ENCODE measurements around the gene IP6K1. TPM values are rescaled to one million over a fixed set of nuclear protein-coding genes. Genes with fewer than 3 reads are reported as not detected.

The IP6K1 gene
- total and polyA plus RNA-seq, 2 donors (not counting 1 experiment from before 2014, with no cell fraction given) = 27.8 to 77.8 TPM

- no peak for DNase-seq
- under 1% methylated on average over 22 of the region's 34 CpGs for WGBS (ENCODE audit: insufficient coverage)
- peak overlapping the region; percentile 98 for H3K27ac Mint-ChIP-seq
- ChIA-PET CTCF (interaction anchor here (0.6 to 1.9 kb wide), 2 partner anchors 135 to 605 kb away, joined by 3 to 6 read pairs; no protein-coding TSS in a partner anchor), POLR2A (no interaction called here)
- Histone ChIP-seq H3K36me3 (replicated peaks in 1 of 2; ENCODE audit: control extremely low read depth in 1 of 2, control insufficient read depth in 1 of 2, extremely low read depth in 1 of 2, insufficient read depth in 2 of 2, low read length in 1 of 2) (peaks cover 0 to 38% of the 10 kb centered on the region in 2 experiments), H3K9ac (ENCODE audit: low read length) (peak overlapping the region; percentile 77), H3K79me2 (ENCODE audit: control insufficient read depth, insufficient read depth, low read length) (peaks cover 20% of the 10 kb centered on the region), H3K4me3 (ENCODE audit: control extremely low read depth in 1 of 5, extremely low read depth in 1 of 5, insufficient read depth in 1 of 5, low read depth in 2 of 5, low read length in 4 of 5) (peak overlapping the region; percentile 51 to 84 (median 73)), H3K9me3 (ENCODE audit: control extremely low read depth in 1 of 3, control insufficient read depth in 2 of 3, insufficient read depth in 1 of 3, low read length in 2 of 3) (peaks cover 0 to 5% (median 0%) of the 10 kb centered on the region in 3 donors), H3K4me2 (replicated peaks; ENCODE audit: low read depth, low read length, poor library complexity, severe bottlenecking) (peak overlapping the region; percentile 92), H3K4me1 (ENCODE audit: control insufficient read depth in 2 of 2, insufficient read depth in 2 of 2, low read length in 2 of 2) (peaks cover 13 to 18% of the 10 kb centered on the region in 2 donors), H4K20me1 (ENCODE audit: control insufficient read depth, insufficient read depth, low read length, poor library complexity, severe bottlenecking) (peaks cover 28% of the 10 kb centered on the region), H3K27ac (ENCODE audit: low read length in 2 of 2) (peak overlapping the region in 1 of 2 donors; percentile 94), H3K27me3 (replicated peaks in 1 of 4; ENCODE audit: control extremely low read depth in 1 of 4, control insufficient read depth in 3 of 4, insufficient read depth in 4 of 4, low read length in 3 of 4) (no peaks in the 10 kb centered on the region), H2AFZ (ENCODE audit: insufficient read depth, low read depth, low read length, poor library complexity, severe bottlenecking) (peak overlapping the region; percentile 92)
- peaks cover 30% of the 10 kb centered on the region for H3K4me1 Mint-ChIP-seq
- H3K4me3 Mint-ChIP-seq = peak overlapping the region; percentile 99
- TF ChIP-seq CTCF (IDR thresholded peaks at IDR 0.05) = no peak
- no peak for TF ChIP-seq EZH2 (IDR thresholded peaks at IDR 0.05; ENCODE audit: borderline replicate concordance, insufficient read depth, low read depth, low read length, poor library complexity, severe bottlenecking)
- H3K9me3 Mint-ChIP-seq (ENCODE audit: insufficient read depth) = no peaks in the 10 kb centered on the region
- ATAC-seq (ENCODE audit: low read depth) = peak; percentile 5
- H3K27me3 Mint-ChIP-seq = no peaks in the 10 kb centered on the region
- intact Hi-C loops (cut with micrococcal nuclease) = loop anchor here (1.0 to 5.0 kb wide), 11 partner anchors 15 to 580 kb away; partner anchors contain the start of genes AMIGO3, DAG1, GNAI2 and IP6K1
These were observed 111.8 kb downstream of the IP6K1 start for GRCh38 chr3:49674497-49674983.

Small RNAs within 50 kb of the gene (small RNA-seq; reads per million reads assigned to genes)
- gene AMIGO3 (ENCODE audit: insufficient read length, low read depth, low replicate concordance) (not detected), gene COX6CP14 (ENCODE audit: insufficient read length, low read depth, low replicate concordance) (not detected)

Other genes starting within 250 kb of the IP6K1 start
- 0.20 and 0.24 TPM in 2 replicates for gene BSN, start 232.1 kb downstream of the IP6K1 start, total RNA-seq
- gene BSN, start 232.1 kb downstream of the IP6K1 start, polyA plus RNA-seq = 0.03 TPM in 2 replicates
- gene APEH, start 112.2 kb downstream of the IP6K1 start, total RNA-seq = 87.5 and 96.2 TPM in 2 replicates
- 60.1 and 79.4 TPM in 2 replicates for gene APEH, start 112.2 kb downstream of the IP6K1 start, polyA plus RNA-seq
- 14.5 and 15.7 TPM in 2 replicates for gene MST1, start 97.1 kb downstream of the IP6K1 start, total RNA-seq
- gene MST1, start 97.1 kb downstream of the IP6K1 start, polyA plus RNA-seq = 26.4 and 32.1 TPM in 2 replicates
- gene RNF123, start 97.0 kb downstream of the IP6K1 start, total RNA-seq = 53.2 and 69.0 TPM in 2 replicates
- 51.8 and 55.6 TPM in 2 replicates for gene RNF123, start 97.0 kb downstream of the IP6K1 start, polyA plus RNA-seq
- not detected in 2 replicates for gene AMIGO3, start 66.9 kb downstream of the IP6K1 start, total RNA-seq
- gene AMIGO3, start 66.9 kb downstream of the IP6K1 start, polyA plus RNA-seq = 11.1 and 18.6 TPM in 2 replicates
- gene GMPPB, start 62.6 kb downstream of the IP6K1 start, total RNA-seq = 30.0 and 31.4 TPM in 2 replicates
- gene GMPPB, start 62.6 kb downstream of the IP6K1 start, polyA plus RNA-seq = 32.5 and 54.4 TPM in 2 replicates
- gene CDHR4, start 13.3 kb upstream of the IP6K1 start, total RNA-seq = 0.29 and 0.32 TPM in 2 replicates
- 0.18 and 0.33 TPM in 2 replicates for gene CDHR4, start 13.3 kb upstream of the IP6K1 start, polyA plus RNA-seq
- 25.8 and 28.2 TPM in 2 replicates for gene INKA1, start 16.7 kb upstream of the IP6K1 start, total RNA-seq
- gene INKA1, start 16.7 kb upstream of the IP6K1 start, polyA plus RNA-seq = 15.5 and 24.0 TPM in 2 replicates
- gene UBA7, start 27.4 kb upstream of the IP6K1 start, total RNA-seq = 418 and 436 TPM in 2 replicates
- 772 and 943 TPM in 2 replicates for gene UBA7, start 27.4 kb upstream of the IP6K1 start, polyA plus RNA-seq
- gene TRAIP, start 70.0 kb upstream of the IP6K1 start, total RNA-seq = 8.7 and 9.9 TPM in 2 replicates
- gene TRAIP, start 70.0 kb upstream of the IP6K1 start, polyA plus RNA-seq = 5.0 and 5.7 TPM in 2 replicates
- not detected in 2 replicates for gene CAMKV, start 83.4 kb upstream of the IP6K1 start, total RNA-seq
- not detected in 2 replicates for gene CAMKV, start 83.4 kb upstream of the IP6K1 start, polyA plus RNA-seq
- 2.4 and 2.8 TPM in 2 replicates for gene MST1R, start 117.3 kb upstream of the IP6K1 start, total RNA-seq
- gene MST1R, start 117.3 kb upstream of the IP6K1 start, polyA plus RNA-seq = 0.92 and 1.7 TPM in 2 replicates
- 5.6 and 6.6 TPM in 2 replicates for gene MON1A, start 143.3 kb upstream of the IP6K1 start, total RNA-seq
- gene MON1A, start 143.3 kb upstream of the IP6K1 start, polyA plus RNA-seq = 4.3 and 8.9 TPM in 2 replicates
- 285 and 300 TPM in 2 replicates for gene RBM6, start 153.6 kb upstream of the IP6K1 start, total RNA-seq
- 221 and 223 TPM in 2 replicates for gene RBM6, start 153.6 kb upstream of the IP6K1 start, polyA plus RNA-seq